Stimulated activated CD4-positive, alpha-beta T cell treated with anti-CD3 and anti-CD28 coated beads, Interleukin-4, amount 100 ng/mL, for 4 hours (primary cell): ENCODE measurements around the gene MAT1A.

Experiments used
- DNase-seq, 2 experiments: peaks; one replicate each; pipeline ENCODE4 v3.0.0-alpha.2; 2020

The MAT1A gene

DNA sequence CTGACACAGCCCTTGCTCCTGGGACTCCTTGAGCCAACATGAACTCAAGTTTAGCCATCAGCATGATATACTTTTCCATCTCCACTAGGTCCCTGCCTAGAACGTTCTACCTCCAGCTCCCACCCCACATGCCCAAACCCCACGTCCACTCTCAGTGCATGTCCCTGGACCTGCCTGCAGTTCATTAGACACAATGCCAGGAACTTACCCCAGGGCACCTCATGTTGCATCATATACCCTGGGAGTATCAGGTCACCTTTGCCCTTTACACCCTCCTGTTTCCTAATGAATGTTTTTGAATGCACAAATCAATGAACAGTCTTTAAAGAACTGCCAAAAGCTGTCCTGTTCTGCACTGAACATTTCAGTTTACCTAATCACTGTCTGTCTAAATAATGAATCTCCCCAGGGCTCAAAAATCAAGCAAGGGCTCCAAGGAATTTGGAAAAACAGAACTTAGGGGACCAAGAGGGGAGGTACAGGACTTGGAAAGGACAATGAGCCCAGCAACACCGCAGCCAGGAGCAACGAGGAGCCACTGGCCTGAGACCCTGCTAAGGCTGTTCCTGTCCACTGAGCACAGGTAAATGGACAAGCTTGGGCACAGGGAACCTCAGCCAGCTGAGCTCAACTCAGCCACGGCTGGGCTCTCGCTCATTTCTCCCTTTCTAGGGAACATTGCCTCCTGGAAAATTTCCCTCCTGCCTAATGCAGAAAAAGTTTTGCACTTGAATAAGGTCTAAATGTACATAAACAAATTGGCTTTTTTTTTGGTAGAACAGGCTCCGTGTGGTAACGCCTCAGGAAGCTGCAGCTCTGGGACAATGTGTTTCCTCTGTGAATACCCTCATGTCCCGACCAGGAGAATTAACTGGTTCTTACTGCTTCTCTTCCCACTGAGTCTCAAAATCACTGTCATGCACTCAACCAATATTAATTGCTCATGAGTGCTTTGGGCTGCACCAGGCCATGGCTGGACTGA is 7.4 kb downstream of the MAT1A start:
- DNase-seq, result no peak

DNA sequence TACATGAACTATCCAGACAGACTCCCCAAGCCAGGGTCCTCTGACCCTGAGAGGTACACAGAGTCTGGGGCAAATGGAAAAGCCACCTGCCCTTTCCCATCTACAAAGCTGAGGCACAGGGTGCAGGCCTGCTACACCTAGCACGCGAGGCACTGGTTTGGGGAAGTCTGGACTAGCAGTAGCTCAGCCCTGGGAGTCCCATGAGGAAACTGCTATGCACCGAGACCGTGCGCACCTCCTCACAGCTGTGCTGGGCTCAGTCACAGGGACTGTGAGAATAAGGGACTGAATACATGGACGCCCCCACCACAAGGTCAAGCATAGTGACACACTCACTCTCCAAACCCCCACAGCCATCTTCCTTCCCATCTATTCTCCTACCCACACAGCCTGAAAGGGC is 8.2 kb downstream of the MAT1A start:
- no peak for DNase-seq

DNA sequence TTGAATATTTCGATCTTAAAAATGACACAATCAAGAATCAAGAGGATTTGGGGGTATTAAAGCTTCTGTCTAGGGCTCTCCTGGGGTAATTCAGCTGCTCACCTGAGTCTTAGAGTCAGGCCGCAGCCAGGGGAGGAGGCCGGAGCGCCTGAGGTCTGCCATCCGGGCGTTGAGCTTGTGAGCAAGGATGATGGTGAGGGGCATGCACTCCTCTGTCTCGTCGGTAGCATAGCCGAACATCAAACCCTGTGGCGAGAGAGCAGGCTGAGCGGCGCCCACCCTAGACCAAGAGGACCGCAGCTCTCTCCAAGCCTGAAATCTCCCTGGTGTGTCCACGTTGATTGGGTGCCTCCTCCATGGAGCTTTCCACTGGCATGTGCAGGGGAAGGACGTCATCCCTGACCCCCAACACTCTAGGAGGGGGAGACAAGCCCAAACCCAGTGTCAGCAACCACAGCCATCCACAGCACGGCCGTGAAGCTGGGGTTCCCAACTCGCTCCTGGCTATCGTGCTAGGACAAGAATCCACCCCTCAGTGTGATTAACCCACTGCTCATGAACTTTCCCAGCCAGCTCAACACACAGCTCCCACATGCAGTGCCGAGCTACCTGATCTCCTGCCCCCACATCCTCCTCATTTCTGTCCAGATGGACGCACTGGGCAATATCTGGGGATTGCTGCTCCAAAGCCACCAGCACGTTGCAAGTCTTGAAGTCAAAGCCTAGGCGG is 9.2 kb downstream of the MAT1A start:
- DNase-seq, result no peak

DNA sequence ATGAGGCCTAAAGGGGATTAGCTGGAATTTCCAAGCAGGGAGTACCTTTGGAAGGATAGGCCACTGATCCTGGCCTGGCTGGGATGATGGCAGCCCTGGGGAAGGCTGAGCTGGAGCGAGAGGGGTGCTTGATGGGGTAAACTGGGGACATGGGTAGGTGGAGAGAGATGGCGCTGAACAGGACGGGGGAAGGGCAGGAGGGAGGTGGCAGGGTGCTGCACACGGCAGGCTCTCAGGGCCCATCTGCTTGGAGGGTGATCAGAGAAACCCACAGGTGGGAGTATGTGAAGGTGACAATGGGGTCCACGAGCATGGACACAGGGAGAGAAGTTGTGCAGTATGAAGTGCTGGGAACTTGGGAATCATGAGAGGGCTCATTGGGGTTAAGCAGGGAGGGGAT is 10.3 kb downstream of the MAT1A start:
- DNase-seq, result no peak

DNA sequence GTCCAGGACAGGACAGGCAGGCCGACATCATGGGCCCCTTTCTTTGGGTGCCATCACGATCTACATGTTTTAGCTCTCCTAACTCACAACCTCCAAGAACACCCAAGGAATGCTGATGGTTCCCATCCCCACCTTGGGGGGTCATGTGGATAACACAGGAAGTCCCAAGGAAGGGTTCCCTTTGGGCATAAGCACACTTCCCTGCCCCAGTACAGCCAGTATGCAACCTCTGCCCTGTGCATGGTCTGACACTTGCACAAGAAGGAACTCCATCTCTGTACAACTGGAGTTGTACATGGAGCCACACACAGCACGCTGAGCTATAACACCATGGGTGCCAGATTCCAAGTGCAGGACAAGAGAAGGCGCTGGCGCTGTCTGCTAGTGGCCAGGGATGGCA is 11.0 kb downstream of the MAT1A start:
- no peak for DNase-seq

DNA sequence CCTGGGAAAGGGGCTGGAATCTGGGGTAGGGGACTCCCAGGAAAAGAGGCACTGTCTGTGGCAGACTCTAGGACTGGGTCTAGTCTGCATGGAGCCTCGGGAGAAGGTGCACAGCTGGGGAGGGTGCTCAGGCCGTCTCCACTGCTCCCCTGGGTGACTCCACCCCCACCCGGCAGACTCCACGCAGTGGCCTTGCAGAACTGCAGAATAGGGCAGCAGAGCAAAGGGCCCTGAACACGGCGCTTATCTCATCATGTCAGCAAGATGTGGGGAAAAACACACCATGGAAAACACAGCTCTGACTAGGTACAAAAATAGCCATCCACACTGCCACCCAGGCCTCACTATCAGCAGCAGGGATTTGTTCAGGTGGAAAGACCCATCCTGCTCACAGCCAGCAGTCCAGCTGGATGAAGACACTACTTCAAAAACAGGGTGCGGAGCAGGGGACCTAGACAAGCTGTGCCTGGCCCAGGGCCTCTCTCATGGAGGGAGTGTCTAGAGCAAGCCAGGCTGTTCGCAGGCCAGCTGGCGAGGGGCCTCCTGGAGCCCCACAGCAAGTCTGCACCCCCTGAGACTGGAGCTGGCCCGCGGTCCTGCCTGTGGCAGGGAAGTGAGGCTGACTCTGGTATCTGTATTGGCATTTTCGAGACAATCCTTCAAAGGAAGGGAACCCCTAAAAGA is 11.7 kb downstream of the MAT1A start:
- DNase-seq, result no peak

DNA sequence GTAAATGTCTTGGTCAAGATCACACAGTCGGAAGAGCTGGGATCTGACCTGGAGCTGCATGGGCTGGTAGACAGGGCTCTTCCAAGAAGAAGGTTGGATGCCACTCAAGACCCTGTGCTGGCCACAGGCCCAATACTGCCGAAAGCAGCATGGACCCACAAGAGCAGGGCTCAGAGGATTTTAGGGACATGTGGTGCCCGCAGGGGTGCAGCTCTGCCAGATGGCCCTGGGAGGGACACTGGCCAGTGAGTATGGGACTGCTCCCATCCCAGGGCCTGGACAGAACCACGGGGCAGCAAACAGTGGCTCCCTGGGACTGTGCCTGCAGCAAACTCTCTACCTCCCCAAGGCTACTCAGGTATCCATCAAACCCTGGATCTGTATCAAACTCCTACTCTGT is 12.4 kb downstream of the MAT1A start:
- no peak for DNase-seq

DNA sequence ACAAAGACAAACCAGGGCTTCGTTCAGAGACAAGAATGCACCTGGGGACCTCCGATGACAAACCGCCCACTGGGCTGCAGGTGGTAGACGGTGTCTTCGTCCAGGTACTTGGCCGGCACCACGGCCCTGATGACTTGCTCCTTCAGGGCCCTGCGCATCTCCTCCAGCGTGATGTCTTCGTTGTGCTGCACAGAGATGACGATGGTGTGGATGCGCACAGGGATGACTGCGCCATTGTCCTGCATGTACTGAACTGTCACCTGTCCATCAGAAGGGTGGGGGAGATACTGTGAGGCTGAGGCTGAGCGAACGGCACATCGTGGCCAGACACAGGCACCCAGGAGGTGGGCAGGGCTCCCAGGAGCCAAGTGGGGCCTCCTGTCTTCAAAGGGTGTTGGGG is 13.1 kb downstream of the MAT1A start:
- DNase-seq, result no peak

DNA sequence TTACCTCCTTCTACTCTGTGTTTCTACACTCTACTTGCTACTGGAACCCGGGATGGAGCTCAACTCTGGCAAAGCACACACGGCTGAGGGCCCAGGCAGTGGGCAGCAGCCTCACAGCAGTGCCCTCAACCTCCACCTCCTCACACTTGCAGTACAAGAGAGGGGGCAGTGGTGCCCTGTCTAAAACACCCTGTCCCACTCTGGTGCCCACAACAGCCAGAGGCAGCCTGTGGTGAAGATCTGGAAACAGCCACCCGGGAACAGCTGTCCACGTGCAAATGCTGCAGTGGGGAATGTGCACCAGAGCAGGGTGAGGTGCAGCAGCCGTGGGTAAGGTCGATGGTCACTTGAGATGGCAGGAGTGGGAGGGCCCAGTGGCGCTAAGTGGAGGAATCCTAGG is 13.7 kb downstream of the MAT1A start:
- DNase-seq, result no peak

DNA sequence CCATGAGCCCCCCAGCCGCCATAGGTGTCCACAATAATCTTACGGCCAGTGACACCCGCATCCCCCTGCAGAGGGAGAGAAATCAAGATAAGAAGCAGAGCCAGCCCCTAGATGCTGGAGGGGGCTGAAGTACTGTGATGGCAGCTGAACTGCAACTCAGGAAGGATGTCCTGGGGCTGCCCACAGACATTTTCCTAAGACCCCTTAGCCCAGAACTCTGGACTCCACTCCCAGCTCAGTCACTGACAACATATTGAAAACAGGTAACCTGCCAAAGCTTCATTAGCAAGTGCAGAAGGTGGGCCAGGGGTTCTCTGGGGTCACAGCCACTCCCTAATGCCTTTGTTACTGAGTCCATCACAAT is 14.3 kb downstream of the MAT1A start:
- no peak for DNase-seq

DNA sequence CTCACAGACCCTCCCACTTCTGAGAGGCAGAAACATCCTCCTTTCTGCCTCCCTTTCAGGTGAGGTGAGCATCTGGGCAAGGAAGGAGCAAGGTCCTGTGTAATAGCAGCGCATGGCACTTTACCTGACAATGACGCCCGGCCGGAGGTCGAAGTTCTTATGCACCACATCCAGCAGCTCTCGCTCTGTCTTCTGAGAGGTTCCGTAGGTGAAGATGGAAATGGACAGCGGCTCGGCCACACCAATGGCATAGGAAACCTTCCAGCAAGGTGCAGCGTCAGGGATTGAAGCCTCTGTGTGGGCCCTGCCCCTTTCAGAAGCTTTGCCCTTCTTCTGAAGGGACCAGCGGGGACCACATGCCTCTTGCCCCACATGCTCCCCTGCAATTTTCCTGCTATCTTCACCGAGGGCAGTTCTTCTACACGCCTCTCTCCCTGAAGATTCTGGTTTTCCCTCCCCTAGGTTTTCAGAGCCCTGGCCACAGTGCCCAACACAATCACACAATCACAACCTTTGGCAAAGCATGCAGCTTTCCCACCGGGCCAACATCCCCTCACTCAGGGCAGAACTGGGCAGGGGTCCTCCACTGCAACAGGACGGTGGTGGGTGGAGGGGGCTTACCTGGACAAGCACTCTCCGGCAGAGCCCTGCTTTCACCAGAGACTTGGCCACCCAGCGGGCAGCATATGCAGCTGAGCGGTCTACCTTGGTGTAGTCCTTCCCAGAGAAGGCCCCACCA is 14.9 kb downstream of the MAT1A start:
- DNase-seq, result no peak

DNA sequence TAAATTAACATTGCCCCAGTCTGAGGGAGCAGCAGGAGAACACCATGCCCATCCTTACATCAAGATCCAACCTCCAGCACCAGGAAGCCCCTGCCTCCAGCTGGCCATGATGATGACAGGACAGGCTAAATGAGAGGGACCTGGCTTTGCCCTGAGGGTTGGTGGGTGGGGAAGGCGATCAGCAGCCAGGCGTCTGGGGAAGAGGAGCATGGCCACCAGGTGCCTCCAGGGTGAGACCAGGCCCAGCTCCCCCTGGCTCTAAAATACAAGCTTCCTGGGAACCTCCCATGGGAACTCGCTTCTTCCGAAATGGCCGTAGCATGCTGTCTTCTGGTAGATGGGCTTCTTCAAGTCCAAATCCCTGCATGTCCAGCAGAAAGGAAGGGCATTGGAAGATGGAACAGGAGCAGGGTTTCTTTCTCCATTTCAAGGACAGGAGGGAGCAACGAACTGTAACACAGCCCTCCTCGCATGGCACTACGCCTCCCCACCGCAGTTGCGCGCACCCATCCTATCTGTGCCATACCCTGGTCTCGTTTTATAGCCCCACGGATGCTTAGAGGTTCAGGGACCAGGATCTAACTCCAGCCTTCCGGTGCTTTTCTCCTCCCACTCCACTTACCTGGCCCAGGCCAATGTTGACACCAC is 15.8 kb downstream of the MAT1A start:
- no peak for DNase-seq

DNA sequence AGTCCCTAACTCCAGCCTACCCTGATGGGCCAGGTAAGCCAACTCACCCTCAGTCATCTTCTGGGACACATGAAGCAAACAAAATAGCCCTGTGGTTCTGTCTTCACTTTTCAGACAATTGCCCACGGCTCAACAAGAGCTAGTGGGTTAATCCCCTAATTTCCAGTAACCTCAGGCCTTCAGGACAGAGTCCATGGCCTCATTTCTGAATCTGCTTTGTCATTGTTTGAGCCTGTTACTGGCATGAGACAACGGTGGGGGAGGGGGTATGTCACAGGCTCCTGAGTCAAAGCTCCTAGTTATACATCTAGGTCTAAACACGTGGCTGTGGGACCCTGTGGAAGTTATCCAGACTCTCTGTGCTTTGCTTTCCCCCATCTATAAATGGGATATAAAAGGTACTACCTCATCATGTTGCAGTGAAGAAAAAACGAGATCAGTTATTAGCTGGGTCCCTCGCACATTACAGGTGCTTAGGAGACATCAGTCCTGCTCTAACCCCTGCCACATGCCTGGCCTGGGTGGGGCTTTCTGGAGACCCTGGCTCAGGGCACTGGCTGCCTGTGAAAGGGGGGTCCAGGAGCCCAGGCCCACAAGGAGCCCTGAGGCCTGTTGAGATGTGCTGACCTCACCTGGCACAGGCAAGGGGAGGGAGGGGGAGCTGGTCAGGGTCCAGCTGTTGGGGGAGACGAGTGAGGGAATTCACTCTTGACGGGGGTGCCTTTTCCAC is 16.5 kb downstream of the MAT1A start:
- DNase-seq, result no peak

DNA sequence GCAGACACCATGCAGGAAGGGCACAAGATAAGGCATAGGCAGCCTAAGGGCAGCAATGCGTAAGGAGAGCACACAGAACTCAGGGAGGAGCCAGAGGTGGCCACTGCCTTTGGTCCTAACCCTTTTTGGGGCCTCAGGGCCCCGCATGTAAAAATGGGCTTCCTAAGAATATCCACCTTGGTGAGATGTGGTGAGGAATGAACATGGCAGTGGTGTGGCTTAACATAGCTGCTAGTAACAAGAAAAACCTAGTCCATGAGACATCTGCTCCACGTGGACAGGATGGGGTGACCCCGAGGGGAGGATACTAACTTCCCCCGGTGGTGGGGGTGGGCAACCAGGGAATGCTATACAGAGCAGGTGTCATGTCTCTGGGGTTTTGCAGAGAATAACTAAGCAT is 18.0 kb downstream of the MAT1A start:
- DNase-seq, result no peak

DNA sequence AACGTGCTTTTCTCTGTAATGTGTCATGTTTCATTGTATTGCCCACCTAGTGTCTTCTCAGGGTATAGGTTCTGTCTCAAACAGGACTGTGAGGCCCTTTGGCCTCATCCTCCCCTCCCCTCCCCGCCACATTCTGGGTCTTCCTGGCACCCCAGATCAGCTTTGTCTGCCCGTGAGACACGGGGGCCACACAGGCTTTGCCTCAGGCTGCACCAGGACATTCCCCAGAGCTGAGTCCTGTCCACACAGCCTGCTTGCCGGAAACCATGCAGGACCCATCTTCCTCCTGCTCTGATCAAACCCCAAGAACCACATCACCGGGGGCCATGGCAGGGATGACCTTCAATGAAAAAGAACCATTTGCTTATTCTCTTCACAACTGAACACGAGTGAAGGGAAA is 18.6 kb downstream of the MAT1A start:
- DNase-seq, result no peak

DNA sequence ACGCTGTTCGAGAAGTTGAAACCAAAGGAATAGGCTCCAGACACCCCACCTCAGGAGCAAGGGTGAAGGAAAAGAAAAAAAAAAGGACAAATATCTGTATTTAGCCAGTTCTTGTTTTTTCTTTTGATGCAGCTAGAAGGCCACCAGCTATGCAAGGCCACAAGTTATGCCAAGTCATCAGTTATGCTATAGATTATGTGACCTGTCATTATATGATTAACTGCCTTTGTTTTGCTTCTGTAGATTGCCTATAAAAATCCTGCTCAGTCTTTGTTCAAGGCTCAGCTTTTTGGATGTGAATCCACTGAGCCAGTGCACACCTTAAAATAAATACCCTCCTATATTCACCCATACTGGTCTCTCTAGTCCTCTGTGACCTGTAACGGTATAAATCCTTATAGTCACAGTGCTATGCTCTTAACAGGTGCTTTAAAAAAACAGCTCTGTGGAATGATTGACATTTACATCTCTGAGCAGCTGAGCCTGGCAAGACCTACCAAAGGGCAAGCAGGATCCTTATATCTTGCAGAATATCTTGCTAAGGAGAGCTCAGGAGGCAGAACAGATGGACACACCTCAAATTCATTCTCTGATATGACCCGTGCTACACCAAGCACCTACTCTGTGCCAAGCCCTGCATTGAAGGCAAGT is 20.4 kb downstream of the MAT1A start:
- no peak for DNase-seq

DNA sequence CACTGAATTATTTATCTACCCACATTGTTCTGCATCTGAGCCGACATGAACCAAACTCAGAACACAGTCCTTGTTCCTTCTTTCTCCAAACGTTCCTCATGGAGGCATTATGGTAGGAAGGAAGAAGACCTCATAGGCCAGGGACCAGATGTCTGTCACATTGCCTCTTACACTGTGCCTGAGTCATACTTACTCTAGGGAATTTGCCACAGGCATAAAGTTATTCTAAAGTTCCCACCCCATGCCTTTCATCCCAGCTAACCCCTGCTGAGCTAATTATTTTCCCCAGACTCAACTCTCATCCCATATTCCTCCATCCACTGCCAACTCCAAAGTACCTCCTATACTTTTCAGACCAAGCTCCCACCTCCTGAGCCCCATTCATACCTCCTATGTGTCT is 21.2 kb downstream of the MAT1A start:
- DNase-seq, result no peak

DNA sequence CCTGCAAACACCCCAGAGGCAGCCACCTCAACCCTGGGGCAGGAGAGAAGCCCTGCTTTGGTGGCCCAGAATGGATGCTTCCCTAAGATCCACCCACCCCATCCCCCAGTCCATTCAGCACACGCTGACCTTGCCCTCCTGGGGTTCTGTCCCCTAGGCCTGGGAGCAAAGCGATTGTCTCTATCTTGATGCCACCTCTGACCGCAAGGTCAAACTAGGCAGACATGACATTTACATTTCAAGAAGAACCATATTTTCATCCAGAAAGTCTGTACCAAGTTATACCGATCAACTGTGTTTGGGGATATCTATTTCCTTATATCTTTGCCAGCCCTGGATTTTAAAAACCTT is 23.0 kb downstream of the MAT1A start:
- DNase-seq, result no peak

DNA sequence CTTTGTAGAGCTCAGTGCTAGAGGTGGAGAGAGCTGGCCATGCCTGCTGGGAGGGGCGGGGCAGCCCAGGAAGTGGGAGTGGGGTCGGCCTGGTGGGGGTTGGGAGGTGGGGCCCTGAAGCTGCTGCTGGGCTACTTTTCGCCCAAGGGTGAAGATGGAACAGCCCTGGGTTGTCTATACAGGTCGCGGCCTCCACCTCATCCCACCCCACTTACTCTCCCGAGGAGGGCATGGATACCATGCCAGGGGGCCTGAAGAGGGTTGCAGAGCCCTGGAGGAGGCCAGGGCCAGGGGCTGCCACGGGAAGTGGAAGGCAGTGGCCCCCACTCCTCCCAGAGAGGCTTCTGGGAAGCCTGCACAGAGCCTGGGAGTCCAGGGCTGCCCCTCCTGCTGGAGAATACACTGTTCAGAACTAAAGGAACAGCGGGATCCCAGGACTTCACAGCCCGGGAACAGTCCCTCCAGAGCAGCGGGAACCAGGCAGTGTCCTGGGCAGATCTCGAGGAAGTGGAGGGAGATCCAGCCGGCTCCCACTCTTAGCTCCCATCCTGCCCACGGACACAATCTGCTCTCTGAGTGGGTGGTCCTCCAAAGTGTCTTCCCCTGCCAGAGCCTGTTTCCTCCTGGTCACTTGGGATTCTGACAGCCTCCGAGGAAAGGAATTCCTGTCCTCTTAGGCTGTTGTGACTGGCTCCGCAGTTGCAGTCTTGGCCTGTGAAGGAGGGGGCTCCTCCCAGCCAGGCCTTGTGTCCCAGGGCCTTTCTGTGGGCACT is 23.5 kb downstream of the MAT1A start:
- DNase-seq, result no peak
